Measurements from ENCODE around the gene FAF1. TPM values are rescaled to one million over a fixed set of nuclear protein-coding genes. Genes with fewer than 3 reads are reported as not detected.

The FAF1 gene
- total and polyA plus RNA-seq, 9 of the 15 experiments (the other 6 are each of a cell fraction or from before 2014, with no cell fraction given): 48.7 to 225 (median 118) TPM

- Histone ChIP-seq H3K27me3 (ENCODE audit: control insufficient read depth in 2 of 2, insufficient read depth in 2 of 2, low read length in 2 of 2) (no peaks in the 10 kb centered on the region), H4K20me1 (replicated peaks; ENCODE audit: control insufficient read depth, insufficient read depth, low read length) (no peaks in the 10 kb centered on the region), H2AFZ (ENCODE audit: low read depth, low read length) (no peak overlapping the region), H3K4me1 (replicated peaks in 1 of 2; ENCODE audit: control insufficient read depth in 2 of 2, insufficient read depth in 2 of 2, low read length in 2 of 2) (no peaks in the 10 kb centered on the region), H3K4me2 (ENCODE audit: insufficient read depth, low read length) (no peak overlapping the region), H3K9me3 (replicated peaks; ENCODE audit: control insufficient read depth, insufficient read depth, low read depth, low read length) (no peaks in the 10 kb centered on the region), H3K36me3 (ENCODE audit: control insufficient read depth, insufficient read depth, low read length) (peaks cover 27% of the 10 kb centered on the region; the same call in 2 of the 3 replicates), H3K4me3 (no peak overlapping the region), H3K27ac (ENCODE audit: extremely low read depth, low read depth, low read length) (no peak overlapping the region), H3K79me2 (ENCODE audit: control insufficient read depth, insufficient read depth, low read length) (no peaks in the 10 kb centered on the region), H3K9ac (ENCODE audit: insufficient read depth in 1 of 2, low read depth in 2 of 2, low read length in 2 of 2) (no peak overlapping the region), H3K9me1 (ENCODE audit: control insufficient read depth, insufficient read depth, low read length) (no peaks in the 10 kb centered on the region)
- intact Hi-C loops (cut with micrococcal nuclease): no loop called here
- ChIA-PET POLR2A (interaction anchor here (0.5 to 1.3 kb wide), 5 partner anchors 8 to 495 kb away, joined by 3 to 6 read pairs (median 3); no protein-coding TSS in a partner anchor), CTCF (ENCODE audit: low intra/inter-chr PET ratio) (no interaction called here)
- ATAC-seq (no peak; the same call in 2 of the 3 replicates), FAIRE-seq (no peak), DNase-seq (ENCODE audit: extremely low read depth in 1 of 4, low spot score in 3 of 4) (no peak)
- 98% methylated on average over 3 of the region's 3 CpGs for WGBS (ENCODE audit: insufficient coverage, low coverage, missing lambda C conversion rate)
- in situ Hi-C loops (cut with MboI): no loop called here
- no TSS peak for BruUV-seq (replicated peaks)
- TF ChIP-seq SMARCA4 (IDR thresholded peaks at IDR 0.05) (no peak), ZNF408 (CRISPR knock-in tag; IDR thresholded peaks at IDR 0.05; ENCODE audit: low read depth) (no peak), POLR2H (tag; IDR thresholded peaks at IDR 0.05; ENCODE audit: low read depth) (no peak), MYBL2 (IDR thresholded peaks at IDR 0.05; ENCODE audit: low read depth) (no peak), MYBL2 (CRISPR knock-in tag; IDR thresholded peaks at IDR 0.05; ENCODE audit: borderline replicate concordance) (no peak), FUS (optimal IDR thresholded peaks at IDR 0.05; ENCODE audit: low read depth, low read length) (no peak), MAFK (IDR thresholded peaks at IDR 0.05; ENCODE audit: low read length) (no peak), ZNF707 (CRISPR knock-in tag; conservative IDR thresholded peaks at IDR 0.05) (no peak), NFIC (IDR thresholded peaks at IDR 0.05) (no peak), RNF219 (CRISPR knock-in tag; IDR thresholded peaks at IDR 0.05) (no peak), NUFIP1 (IDR thresholded peaks at IDR 0.05; ENCODE audit: partially characterized antibody) (no peak), RBM34 (IDR thresholded peaks at IDR 0.05; ENCODE audit: borderline replicate concordance, insufficient read depth, low read length) (no peak), KDM5B (IDR thresholded peaks at IDR 0.05; ENCODE audit: insufficient replicate concordance, low read depth, low read length) (no peak), NFE2 (IDR thresholded peaks at IDR 0.05; ENCODE audit: low read depth) (no peak), TEAD4 (IDR thresholded peaks at IDR 0.05; ENCODE audit: low read length) (no peak), TEAD4 (CRISPR knock-in tag; IDR thresholded peaks at IDR 0.05; ENCODE audit: borderline replicate concordance) (no peak), SREBF1 (IDR thresholded peaks at IDR 0.05; ENCODE audit: borderline replicate concordance, low read depth, low read length) (no peak), FOXP1 (CRISPR knock-in tag; IDR thresholded peaks at IDR 0.05) (no peak), JUN (IDR thresholded peaks at IDR 0.05; ENCODE audit: borderline replicate concordance, low read depth, low read length) (no peak), JUN (CRISPR knock-in tag; IDR thresholded peaks at IDR 0.05; ENCODE audit: borderline replicate concordance) (no peak)
- TF ChIP-seq, protein P1, sequence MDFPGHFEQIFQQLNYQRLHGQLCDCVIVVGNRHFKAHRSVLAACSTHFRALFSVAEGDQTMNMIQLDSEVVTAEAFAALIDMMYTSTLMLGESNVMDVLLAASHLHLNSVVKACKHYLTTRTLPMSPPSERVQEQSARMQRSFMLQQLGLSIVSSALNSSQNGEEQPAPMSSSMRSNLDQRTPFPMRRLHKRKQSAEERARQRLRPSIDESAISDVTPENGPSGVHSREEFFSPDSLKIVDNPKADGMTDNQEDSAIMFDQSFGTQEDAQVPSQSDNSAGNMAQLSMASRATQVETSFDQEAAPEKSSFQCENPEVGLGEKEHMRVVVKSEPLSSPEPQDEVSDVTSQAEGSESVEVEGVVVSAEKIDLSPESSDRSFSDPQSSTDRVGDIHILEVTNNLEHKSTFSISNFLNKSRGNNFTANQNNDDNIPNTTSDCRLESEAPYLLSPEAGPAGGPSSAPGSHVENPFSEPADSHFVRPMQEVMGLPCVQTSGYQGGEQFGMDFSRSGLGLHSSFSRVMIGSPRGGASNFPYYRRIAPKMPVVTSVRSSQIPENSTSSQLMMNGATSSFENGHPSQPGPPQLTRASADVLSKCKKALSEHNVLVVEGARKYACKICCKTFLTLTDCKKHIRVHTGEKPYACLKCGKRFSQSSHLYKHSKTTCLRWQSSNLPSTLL (IDR thresholded peaks at IDR 0.05): no peak
These were observed 308.4 kb downstream of the FAF1 start for GRCh38 chr1:50651476-50652263.

Measured in K562 (cell line).